HS-5 (cell line): Measurements from ENCODE around the gene SPECC1L.
"Not testable (repeated sequence)": the region's sequence is repeated elsewhere in the genome, so short reads cannot be mapped to it uniquely, and the experiment has no call there.

Experiments
- DNase-seq: peaks from one replicate; pipeline ENCODE4 v3.0.0-alpha.2; 2012; ENCODE audit warnings: low read depth

Gene SPECC1L

DNA sequence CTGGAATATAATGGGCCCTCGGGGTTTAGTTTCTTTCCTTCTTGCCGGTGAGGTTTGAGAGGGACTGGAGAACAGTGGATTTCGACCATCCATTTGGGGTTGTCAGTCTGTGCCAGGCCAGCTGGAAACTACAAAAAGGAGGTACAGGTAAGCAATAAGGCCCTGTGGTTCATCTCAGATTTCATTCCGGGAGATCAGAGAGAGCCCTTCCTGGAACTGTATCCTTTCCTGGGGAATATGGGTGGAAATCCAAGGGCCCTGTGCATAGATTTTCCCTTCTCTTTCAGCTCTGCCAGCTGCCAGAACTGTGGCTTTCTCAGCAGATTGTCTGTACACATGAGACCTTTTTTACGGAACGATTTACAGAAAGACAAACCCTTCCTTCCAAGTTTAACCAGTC, 17.2 kb downstream of the SPECC1L start:
- not testable (repeated sequence) for DNase-seq

DNA sequence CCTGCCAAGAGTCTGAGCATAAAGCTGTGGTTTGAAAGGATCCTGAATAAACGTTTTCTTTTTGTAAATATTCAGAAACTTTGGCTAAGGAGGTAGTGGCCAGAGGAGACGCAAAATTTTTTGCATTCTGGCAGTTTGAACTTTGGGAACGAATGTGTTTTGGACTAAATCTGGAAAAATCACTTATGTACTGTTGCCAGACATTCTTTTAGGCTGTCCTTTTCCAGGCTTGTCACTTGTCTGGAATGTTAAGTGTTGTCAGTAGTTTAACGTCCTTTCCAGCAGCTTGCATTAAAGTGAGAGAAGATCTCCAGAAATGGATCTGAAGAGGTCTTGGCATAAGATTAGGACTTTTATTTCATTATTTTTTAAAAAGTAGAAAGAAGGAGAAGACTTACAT, 18.5 kb downstream of the SPECC1L start:
- peak; percentile 68 for DNase-seq

DNA sequence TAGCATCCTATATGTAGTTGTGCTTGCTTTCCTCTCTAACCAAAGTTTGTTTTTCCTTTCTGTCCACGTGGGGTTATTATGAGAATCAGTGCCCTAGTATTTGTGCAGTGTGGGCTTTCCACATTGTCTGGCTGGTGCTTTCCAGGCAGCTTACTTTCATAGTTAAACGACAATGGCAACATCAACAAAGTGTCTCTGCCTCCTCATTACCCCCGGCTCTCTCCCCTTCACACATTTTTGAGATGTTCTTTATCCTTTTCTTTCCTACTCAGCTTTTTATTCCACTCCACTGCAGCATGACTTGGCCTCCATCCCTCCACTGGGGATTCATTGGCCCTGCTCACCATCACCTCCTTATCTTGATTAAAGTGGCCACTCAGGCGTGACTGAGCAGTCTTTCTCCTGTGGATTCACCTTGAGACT, 19.1 kb downstream of the SPECC1L start:
- no peak for DNase-seq

DNA sequence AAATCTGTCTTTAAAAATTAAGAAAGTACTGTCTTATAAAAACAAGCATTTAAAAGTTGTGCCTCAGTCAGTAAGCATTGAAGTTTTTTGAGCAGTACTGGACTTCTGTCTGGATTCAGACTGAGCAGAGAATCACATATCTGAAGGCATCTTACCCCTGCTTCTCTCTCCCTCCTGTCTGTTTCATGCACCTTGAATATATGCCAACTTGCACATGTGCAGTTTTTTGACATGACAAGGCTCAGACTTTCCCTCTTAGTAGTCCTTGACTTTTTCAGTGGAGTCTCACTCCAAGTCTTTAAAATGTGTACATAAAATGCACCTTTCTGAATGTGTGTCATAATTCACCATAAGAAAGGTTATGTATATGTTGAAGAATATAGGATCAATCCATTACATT, 19.8 kb downstream of the SPECC1L start:
- no peak for DNase-seq

DNA sequence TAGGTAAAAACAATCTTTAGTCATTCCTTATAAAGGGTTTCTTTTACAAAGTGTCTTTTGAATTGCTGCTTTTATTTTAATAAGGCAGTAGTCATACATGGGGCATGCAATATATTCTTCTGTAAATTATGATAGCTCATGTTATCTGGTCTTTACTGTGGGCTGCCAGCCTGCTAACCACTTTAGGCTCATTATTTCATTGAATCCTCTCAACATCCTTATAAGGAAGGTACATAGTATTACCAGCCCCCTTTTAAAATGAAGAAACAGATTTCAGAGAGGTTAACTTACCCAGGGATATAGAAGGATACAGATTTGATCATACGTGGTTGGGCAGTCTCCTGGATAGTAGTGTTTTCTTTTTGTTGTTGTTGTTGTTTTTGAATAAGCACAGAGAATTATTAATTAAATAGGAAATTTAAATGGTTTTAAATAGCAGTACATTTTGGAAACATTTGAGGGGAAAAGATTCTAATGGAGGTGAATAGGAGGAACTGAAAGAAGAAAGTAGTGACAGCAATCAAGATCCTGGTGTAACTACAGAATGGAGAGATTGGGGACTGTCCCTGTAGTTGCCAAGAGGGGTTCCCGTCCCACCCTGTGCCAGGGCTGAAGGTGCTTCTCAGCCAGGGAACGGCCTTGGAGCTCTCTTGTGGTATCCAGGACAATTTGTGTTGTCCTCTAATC, 21.0 kb downstream of the SPECC1L start:
- DNase-seq, result no peak

DNA sequence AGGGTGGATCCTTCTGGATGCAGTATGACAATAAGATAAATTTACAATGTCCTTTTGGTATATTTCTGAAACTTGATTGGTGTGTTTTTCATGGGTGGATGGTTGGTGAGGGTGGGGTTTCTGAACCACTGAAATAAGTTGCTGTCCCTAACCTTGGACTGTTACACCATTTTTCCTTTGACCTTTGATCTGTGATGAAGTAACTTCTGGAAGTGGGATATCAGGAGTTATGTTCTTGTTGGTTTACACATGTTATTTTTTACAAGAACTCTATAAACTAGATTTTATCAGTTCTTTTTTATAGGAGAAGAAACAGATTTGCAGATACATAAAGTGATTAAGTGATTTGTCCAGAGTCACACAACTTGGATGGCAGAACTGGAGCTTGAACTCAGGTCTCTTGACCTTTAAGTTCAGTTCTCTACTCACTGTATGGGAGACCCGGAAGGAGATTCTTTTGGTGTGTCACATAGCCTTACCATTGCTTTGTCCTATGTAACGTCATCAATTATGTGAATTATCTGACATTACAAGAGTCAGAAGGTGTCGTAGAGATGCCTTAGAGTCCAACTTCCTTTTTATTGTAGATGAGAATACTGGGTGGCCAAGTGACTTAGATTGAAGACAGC, 21.7 kb downstream of the SPECC1L start:
- not testable (repeated sequence) for DNase-seq

DNA sequence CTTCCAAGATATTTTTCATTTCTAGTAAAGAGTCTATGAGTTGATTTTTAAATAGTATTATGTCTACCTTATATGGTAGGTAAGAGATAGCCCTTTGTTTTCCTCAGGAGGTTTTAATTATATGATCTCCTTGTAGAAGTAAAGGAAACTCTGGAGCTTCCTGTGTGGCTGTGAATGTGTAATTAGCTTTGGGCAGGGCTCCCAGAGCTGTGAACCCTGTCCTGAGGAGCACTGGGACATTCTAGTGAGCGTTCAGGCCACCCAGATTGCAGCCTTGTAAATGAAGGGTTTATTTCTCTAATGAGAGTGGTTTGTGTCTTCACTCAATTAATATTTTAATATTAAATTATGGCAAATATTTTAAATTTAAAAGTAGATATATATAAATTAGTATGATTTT, 24.3 kb downstream of the SPECC1L start:
- not testable (repeated sequence) for DNase-seq

DNA sequence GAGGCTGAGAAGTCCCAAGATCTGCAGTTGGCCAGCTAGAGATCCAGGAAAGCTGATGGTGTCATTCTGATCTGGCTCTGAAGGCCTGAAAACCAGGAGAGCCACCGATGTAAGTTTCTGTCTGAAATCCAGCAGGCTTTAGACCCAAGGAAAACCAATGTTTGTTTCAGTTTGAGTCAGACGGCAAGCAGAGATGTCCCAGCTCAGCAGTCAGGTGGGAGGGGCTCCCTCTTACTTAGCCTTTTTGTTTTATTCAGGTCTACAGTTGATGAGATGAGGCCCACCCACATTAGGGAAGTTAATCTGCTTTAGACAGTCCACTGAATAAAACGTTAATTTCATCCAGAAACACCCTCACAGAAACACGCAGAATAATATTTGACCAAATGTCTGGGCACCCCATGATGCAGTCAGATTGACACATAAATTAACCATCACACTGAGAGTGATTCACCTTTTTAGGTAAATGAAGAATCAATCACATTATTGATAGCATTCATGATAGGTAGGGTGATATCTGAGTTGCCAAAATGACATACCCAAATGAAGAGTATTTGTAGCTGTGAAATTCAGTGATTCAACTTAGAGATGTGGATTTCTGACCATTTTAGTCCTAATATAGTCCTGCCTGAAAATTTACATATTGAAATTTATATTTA, 28.0 kb downstream of the SPECC1L start:
- not testable (repeated sequence) for DNase-seq

DNA sequence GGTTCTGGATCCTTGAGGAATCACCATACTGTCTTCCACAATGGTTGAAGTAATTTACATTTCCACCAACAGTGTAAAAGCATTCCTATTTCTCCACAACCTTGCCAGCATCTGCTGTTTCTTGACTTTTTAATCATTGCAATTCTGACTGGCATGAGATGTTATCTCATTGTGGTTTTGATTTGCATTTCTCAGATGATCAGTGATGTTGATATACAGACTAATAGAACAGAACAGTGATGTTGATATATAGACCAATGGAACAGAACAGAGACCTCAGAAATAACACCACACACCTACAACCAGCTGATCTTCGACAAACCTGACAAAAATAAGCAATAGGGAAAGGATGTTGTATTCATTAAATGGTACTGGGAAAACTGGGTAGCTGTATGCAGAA, 29.9 kb downstream of the SPECC1L start:
- not testable (repeated sequence) for DNase-seq

DNA sequence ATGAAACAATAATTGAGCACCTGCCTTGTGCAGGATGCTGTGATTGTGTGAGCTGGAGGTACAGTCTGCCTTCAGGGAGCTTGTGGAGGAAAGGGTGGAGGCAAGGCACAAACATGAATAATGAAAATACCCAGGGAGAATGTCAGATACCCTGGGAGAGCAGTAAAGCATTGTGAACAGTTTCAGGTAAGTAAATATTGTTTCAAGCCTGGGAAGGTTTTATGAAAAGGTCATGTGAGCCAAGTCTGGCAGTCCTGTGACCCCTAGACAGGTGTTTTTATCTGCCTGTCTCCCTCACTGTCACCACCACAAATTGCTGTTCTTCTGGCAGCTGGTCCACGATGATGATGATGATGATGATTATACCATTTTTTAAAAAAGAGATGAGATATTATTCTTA, 32.0 kb downstream of the SPECC1L start:
- no peak for DNase-seq

DNA sequence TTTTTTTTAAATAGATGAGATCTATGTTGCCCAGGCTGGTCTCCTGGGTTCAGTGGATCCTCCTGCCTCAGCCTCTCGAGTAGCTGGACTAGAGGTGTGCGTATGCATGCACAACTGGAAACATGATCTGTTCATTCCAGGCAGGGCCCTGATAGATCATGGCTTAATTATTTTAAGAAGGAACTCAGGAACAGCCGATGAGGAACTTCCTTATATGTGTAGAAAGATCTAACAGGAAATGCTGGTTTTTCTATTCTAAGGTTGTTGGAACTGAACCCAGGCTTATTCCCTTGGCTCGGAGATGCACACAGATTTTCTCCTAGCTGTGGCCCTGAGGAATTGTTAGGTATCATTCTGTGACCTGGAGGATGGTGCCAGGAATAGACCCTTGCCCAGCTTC, 32.4 kb downstream of the SPECC1L start:
- no peak for DNase-seq

DNA sequence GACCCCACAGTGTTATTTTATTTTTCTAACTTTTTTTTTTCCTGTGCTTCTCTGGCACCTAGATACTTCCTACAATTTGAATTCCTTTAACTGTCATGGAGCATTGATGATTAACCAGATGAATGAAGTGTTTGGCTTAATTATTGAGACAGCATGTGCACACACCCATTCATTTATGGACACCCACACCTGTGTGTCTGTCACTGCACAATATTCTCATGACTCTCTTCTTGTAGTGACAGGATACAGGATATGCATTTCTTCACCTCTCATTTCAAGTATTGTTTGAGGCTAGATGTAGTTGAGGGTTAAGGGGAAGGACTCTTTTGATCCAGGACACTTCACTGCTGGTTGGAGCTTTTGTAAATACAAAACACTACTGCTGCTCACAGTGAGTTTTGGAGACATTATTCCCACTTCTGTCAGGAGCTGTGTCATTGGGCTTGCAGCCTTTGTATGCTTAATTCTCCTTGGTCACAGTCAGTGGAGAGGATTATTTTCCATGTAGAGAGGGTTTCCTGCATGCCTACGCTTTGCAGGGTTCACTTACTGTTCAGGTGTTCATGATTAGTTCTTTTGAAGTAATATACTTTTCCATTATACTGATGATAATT, 33.5 kb downstream of the SPECC1L start:
- DNase-seq, result no peak

DNA sequence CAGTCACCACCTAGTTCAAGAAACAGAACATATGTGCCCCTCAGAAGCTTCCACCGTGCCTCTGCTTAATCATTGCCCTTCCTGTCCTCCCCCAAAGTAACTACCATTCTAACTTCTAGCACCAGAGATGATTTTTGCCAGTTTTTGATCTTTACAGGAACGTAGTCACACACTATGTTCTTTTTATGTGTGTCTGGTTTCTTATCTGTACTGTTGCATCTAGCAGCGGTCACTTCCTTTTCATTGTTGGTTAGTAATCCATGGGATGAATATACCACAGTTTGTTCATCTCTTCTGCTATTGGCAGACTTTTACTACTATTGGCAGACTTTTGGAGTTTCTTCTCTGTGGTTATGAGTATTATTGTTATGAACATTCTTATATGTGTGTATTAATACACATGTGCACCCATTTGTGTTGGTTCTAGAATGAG, 34.6 kb downstream of the SPECC1L start:
- DNase-seq, result no peak

DNA sequence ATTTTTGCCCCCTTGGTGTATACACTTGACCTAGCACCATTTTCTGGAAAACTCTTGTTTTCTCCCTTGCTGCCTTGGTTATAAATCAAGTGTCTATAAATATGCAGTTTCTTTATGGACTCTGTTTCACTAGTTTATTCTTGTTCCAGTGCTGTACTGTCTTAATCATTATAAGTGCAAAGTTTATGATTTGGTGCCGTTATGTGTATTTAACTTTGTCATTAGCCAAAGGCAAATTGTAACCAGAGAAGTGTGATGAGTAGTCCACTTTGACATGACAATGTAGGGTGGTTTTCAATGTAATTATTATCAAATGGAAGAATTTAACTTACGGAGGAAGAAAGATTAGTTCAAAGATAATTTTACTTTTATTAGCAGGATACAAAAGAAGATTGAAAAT, 40.3 kb downstream of the SPECC1L start:
- no peak for DNase-seq

DNA sequence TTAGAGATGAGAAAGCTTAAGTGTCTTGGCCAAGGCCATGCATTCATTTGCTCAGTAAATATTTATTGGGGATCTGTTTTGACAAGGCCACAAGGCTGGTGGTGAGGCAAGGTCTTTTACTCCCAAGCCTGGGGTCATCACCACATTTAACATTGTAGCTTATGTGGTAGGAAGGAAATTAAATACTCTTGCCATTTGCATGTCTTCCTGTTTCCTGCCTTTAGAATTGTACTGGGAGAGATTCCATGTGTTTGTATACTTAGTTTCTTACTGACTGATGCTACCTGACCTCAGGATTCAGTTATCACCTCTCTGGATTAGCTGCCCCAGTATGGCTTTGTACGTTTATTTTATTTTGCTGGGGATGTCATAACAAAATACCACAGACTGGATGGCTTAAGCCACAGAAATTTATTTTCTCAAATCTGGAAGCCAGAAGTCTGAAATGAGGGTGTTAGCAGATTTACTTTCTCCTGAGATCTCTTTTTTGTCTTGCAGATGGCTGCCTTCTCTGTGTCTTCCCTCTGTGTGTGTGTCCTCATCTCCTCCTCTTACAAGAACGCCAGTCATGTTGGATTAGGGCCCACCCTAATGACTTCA, 44.8 kb downstream of the SPECC1L start:
- no peak for DNase-seq

DNA sequence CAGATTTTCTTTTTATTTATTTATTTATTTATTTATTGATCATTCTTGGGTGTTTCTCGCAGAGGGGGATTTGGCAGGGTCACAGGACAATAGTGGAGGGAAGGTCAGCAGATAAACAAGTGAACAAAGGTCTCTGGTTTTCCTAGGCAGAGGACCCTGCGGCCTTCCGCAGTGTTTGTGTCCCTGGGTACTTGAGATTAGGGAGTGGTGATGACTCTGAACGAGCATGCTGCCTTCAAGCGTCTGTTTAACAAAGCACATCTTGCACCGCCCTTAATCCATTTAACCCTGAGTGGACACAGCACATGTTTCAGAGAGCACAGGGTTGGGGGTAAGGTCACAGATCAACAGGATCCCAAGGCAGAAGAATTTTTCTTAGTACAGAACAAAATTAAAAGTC, 45.6 kb downstream of the SPECC1L start:
- DNase-seq, result not testable (repeated sequence)

DNA sequence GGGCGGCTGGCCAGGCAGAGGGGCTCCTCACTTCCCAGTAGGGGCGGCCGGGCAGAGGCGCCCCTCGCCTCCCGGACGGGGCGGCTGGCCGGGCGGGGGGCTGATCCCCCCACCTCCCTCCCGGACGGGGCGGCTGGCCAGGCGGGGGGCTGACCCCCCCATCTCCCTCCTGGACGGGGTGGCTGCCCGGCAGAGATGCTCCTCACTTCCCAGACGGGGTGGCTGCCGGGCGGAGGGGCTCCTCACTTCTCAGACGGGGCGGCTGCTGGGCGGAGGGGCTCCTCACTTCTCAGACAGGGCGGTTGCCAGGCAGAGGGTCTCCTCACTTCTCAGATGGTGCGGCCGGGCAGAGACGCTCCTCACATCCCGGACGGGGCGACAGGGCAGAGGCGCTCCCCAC, 46.9 kb downstream of the SPECC1L start:
- DNase-seq, result not testable (repeated sequence)

DNA sequence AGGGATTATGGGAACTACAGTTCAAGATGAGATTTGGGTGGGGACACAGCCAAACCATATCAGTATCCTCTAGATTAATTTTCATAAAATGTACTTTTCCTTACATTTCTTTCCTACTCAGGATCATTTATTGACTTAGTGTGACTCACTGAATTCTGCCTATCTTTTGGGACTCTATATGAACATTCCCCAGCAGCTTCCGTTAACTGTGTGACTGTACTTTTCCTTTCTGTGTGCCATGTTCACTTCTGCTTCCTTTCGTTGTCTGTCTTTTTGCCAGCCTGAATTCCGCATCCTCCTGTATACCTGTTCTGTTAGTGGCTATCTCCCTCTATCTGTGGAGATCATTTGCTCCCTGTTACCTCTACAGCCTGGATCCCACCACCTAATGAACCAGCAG, 48.8 kb downstream of the SPECC1L start:
- no peak for DNase-seq

DNA sequence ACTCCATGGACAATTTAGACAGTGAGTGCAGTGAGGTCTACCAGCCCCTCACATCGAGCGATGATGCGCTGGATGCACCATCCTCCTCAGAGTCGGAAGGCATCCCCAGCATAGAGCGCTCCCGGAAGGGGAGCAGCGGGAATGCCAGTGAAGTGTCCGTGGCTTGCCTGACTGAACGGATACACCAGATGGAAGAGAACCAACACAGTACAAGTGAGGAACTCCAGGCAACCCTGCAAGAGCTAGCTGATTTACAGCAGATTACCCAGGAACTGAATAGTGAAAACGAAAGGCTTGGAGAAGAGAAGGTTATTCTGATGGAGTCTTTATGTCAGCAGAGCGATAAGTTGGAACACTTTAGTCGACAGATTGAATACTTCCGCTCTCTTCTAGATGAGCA, 51.4 kb downstream of the SPECC1L start:
- no peak for DNase-seq

DNA sequence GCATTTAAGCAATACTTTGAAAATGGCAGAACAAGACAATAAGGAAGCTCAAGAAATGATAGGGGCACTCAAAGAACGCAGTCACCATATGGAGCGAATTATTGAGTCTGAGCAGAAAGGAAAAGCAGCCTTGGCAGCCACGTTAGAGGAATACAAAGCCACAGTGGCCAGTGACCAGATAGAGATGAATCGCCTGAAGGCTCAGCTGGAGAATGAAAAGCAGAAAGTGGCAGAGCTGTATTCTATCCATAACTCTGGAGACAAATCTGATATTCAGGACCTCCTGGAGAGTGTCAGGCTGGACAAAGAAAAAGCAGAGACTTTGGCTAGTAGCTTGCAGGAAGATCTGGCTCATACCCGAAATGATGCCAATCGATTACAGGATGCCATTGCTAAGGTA, 51.9 kb downstream of the SPECC1L start:
- no peak for DNase-seq

DNA sequence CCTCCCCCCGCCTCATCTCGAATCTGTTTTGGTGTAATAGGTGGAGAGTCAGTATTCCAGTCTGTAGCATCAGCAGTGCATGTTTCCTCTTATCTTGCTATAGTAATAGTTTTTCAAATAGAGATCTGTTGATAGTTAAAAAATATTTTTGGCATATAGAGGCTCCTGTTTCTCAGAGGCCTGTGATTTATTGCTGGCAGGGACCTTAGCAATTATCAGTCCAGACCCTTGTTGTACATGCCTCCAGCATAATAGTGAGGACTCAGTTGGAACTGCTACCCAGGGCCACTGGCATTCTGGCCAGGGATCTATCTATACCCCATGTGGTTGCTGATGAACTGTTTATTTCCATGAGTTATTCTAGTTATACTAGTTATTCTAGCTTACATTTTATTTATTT, 52.6 kb downstream of the SPECC1L start:
- DNase-seq, result no peak

DNA sequence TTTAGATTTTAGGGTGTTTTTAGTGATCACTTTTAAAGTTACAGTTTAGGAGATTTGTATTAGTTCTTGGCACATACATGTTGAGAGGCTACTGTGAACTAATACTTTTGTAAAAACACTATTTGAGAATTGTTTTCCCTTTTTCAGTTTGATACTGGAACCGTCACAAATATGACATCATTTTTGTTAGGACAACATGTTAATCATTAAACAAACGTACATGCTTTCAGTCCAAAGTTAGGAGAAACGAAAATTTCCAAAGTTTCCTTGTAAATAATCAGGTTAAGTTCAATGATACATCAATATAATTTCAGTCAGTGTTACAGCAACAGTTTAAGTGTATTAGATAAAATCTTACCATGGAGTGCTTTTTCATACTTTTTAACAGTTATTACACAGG, 53.1 kb downstream of the SPECC1L start:
- DNase-seq, result no peak

DNA sequence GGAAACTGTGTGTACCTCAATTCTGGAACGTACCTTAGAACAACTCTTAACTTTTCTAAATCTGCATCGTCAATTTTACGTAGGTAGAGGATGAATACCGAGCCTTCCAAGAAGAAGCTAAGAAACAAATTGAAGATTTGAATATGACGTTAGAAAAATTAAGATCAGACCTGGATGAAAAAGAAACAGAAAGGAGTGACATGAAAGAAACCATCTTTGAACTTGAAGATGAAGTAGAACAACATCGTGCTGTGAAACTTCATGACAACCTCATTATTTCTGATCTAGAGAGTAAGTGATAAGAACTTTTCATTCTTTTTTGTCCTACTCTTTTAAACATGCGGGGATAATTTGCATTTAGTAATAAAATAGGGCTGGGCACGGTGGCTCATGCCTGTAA, 53.5 kb downstream of the SPECC1L start:
- DNase-seq, result no peak
